ENCODE measurements around the gene ARAP1. TPM values are rescaled to one million over a fixed set of nuclear protein-coding genes. Genes with fewer than 3 reads are reported as not detected.

ARAP1 gene
- total and polyA plus RNA-seq, 2 donors (not counting 3 experiments of a cell fraction or from before 2014, with no cell fraction given): 36.8 to 66.2 TPM

- Histone ChIP-seq H3K27me3 (ENCODE audit: control insufficient read depth in 2 of 2, insufficient read depth in 2 of 2, low read length in 2 of 2) (peaks cover 33 to 47% of the 10 kb centered on the region in 2 experiments), H2AFZ (ENCODE audit: low read depth, low read length) (no peak overlapping the region), H3K36me3 (ENCODE audit: control insufficient read depth in 2 of 2, extremely low read depth in 1 of 2, insufficient read depth in 2 of 2, low read length in 2 of 2) (no peaks in the 10 kb centered on the region), H3K9me1 (replicated peaks; ENCODE audit: control insufficient read depth, extremely low read depth, insufficient read depth, low read length) (no peaks in the 10 kb centered on the region), H3K4me2 (ENCODE audit: insufficient read depth, low read length) (no peak overlapping the region), H3K9ac (replicated peaks; ENCODE audit: extremely low read depth, insufficient read depth, low read length) (no peak overlapping the region), H3K4me3 (replicated peaks in 1 of 3; ENCODE audit: insufficient read depth in 1 of 3, low read depth in 1 of 3, low read length in 3 of 3) (no peak overlapping the region), H3K79me2 (ENCODE audit: control insufficient read depth, insufficient read depth, low read length) (no peaks in the 10 kb centered on the region), H3K9me3 (replicated peaks; ENCODE audit: control insufficient read depth, insufficient read depth, low read length) (no peaks in the 10 kb centered on the region), H3K27ac (ENCODE audit: insufficient read depth, low read depth, low read length) (no peak overlapping the region), H3K4me1 (ENCODE audit: control insufficient read depth, extremely low read depth, insufficient read depth, low read length) (no peaks in the 10 kb centered on the region), H4K20me1 (replicated peaks; ENCODE audit: control insufficient read depth, extremely low read depth, insufficient read depth, low read length) (no peaks in the 10 kb centered on the region)
- FAIRE-seq (no peak), DNase-seq (ENCODE audit: low read depth, low spot score) (no peak)
- intact Hi-C loops (cut with micrococcal nuclease) (no loop called here), dilution Hi-C loops (cut with MboI; ENCODE audit: extremely low pct_ligation_motif_present, low sequenced_read_pairs) (no loop called here)
- ChIA-PET POLR2A (no interaction called here), CTCF (interaction anchor here (1.2 to 6.1 kb wide), 4 partner anchors 11 to 201 kb away, joined by 4 to 60 read pairs (median 4); no protein-coding TSS in a partner anchor)
- TF ChIP-seq EZH2 (IDR thresholded peaks at IDR 0.05; ENCODE audit: borderline replicate concordance, low read depth, low read length, severe bottlenecking): no peak
- no peak for TF ChIP-seq CTCF (IDR thresholded peaks at IDR 0.05; ENCODE audit: extremely low read depth in 1 of 2, insufficient read depth in 1 of 2, low read depth in 1 of 2, low read length in 2 of 2)
- TF ChIP-seq POLR2AphosphoS5 (IDR thresholded peaks at IDR 0.05; ENCODE audit: insufficient read depth, low read depth, low read length): no peak
- TF ChIP-seq MYC (IDR thresholded peaks at IDR 0.05; ENCODE audit: low read depth, low read length): no peak
- TF ChIP-seq MAX (IDR thresholded peaks at IDR 0.05; ENCODE audit: insufficient read depth, insufficient read length): no peak
- no peak for TF ChIP-seq FOS (IDR thresholded peaks at IDR 0.05; ENCODE audit: borderline replicate concordance, insufficient read depth, low read length)
- no peak for TF ChIP-seq JUN (IDR thresholded peaks at IDR 0.05; ENCODE audit: borderline replicate concordance, insufficient read depth, insufficient read length, low read depth)
- no peak for TF ChIP-seq POLR2A (IDR thresholded peaks at IDR 0.05; ENCODE audit: low read depth, low read length)
- no peak for TF ChIP-seq GATA2 (IDR thresholded peaks at IDR 0.05; ENCODE audit: insufficient read depth, insufficient read length, low read depth, low read length)
- BruUV-seq (replicated peaks): no TSS peak
Observed at GRCh38 chr11:72672597-72673238, 79.5 kb downstream of the ARAP1 start.
